NT2/D1 (cell line): ENCODE results near the gene VIT.

Experiments used
- SUZ12 ChIP-seq: IDR thresholded peaks from 2 replicates; pipeline ENCODE4 v1.6.1; 2011; ENCODE audit not compliant: insufficient read length, insufficient read depth; ENCODE audit errors: extremely low read depth
- YY1 ChIP-seq: IDR thresholded peaks from 2 replicates; pipeline ENCODE4 v1.6.1; 2011; ENCODE audit not compliant: insufficient read length, insufficient read depth
- ZNF274 ChIP-seq: IDR thresholded peaks from 2 replicates; pipeline ENCODE4 v1.6.1; 2011; ENCODE audit warnings: mild to moderate bottlenecking, low read depth, low read length

- no peak for TF ChIP-seq ZNF274
- TF ChIP-seq YY1 = no peak
- TF ChIP-seq SUZ12 = no peak
Measured at GRCh38 chr2:36785179-36785795, 88.8 kb downstream of the VIT start.
